Kidney glomerular epithelial cell (primary cell): ENCODE results near the gene C1orf167.

ENCODE experiments used
- DNase-seq: peaks from one replicate; lab custom pipeline; 2025; lab: John Stamatoyannopoulos, UW

C1orf167 gene

GRCh38 chr1:11784993-11785769, 23.2 kb downstream of the C1orf167 start:
- peak; percentile 30 for DNase-seq

- no peak for DNase-seq
These were observed 24.2 kb downstream of the C1orf167 start for GRCh38 chr1:11786168-11786567.

- peak; percentile 25 for DNase-seq
These were observed 25.3 kb downstream of the C1orf167 start for GRCh38 chr1:11787251-11787803.

GRCh38 chr1:11787804-11788436, 25.9 kb downstream of the C1orf167 start:
- no peak for DNase-seq

GRCh38 chr1:11788549-11789053, 26.6 kb downstream of the C1orf167 start:
- DNase-seq, result no peak

GRCh38 chr1:11789126-11790067, 27.4 kb downstream of the C1orf167 start:
- no peak for DNase-seq

GRCh38 chr1:11790101-11790879, 28.3 kb downstream of the C1orf167 start:
- DNase-seq, result no peak

- no peak for DNase-seq
These were observed 29.1 kb downstream of the C1orf167 start for GRCh38 chr1:11790880-11791715.

- DNase-seq, result no peak
These were observed 30.1 kb downstream of the C1orf167 start for GRCh38 chr1:11792106-11792505.

- DNase-seq, result no peak
These were observed 31.8 kb downstream of the C1orf167 start for GRCh38 chr1:11793819-11794218.

- DNase-seq, result no peak
These were observed 32.6 kb downstream of the C1orf167 start for GRCh38 chr1:11794446-11795237.

GRCh38 chr1:11795238-11795890, 33.4 kb downstream of the C1orf167 start:
- DNase-seq, result no peak

GRCh38 chr1:11796036-11796828, 34.2 kb downstream of the C1orf167 start:
- peak; percentile 82 for DNase-seq

- peak; percentile 84 for DNase-seq
These were observed 35.7 kb downstream of the C1orf167 start for GRCh38 chr1:11797525-11798216.

GRCh38 chr1:11799099-11799498, 37.1 kb downstream of the C1orf167 start:
- DNase-seq, result no peak

GRCh38 chr1:11799896-11800295, 37.9 kb downstream of the C1orf167 start:
- no peak for DNase-seq

- DNase-seq, result no peak
These were observed 38.4 kb downstream of the C1orf167 start for GRCh38 chr1:11800391-11800755.
